GM21390 (cell line): ENCODE measurements around the gene ABHD10.
"Not testable (repeated sequence)": the region's sequence is repeated elsewhere in the genome, so short reads cannot be mapped to it uniquely, and the experiment has no call there.

ENCODE experiments used
- ATAC-seq: cut with Tn5 transposase; IDR thresholded peaks from one replicate; pipeline ENCODE4 v1.9.1; 2021; ENCODE audit not compliant: unreplicated experiment

ABHD10 gene

GRCh38 chr3:112020674-112021085 is 41.9 kb downstream of the ABHD10 start:
- ATAC-seq, result no peak

DNA sequence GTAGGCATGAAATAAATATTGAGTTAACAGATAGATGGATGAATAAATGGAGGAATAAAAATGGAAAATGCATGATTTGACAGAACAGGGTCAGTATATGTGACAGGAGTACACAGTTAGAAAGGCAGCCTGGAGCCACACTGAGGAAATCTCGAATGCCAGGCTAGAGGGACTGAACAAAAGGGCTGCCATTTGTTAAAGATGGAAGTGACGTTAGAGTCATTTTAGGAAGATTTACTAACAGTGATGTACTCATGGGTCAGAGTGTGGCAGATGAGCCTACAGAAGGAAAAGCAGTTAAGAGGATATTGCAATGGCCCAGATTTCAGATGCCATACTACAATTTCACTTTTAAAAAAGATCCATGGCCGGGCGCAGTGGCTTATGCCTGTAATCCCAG is 48.3 kb downstream of the ABHD10 start:
- no peak for ATAC-seq

GRCh38 chr3:112027826-112028225 is 49.0 kb downstream of the ABHD10 start:
- ATAC-seq, result no peak

- ATAC-seq, result no peak
Observed at GRCh38 chr3:112030901-112031300, 52.1 kb downstream of the ABHD10 start.

DNA sequence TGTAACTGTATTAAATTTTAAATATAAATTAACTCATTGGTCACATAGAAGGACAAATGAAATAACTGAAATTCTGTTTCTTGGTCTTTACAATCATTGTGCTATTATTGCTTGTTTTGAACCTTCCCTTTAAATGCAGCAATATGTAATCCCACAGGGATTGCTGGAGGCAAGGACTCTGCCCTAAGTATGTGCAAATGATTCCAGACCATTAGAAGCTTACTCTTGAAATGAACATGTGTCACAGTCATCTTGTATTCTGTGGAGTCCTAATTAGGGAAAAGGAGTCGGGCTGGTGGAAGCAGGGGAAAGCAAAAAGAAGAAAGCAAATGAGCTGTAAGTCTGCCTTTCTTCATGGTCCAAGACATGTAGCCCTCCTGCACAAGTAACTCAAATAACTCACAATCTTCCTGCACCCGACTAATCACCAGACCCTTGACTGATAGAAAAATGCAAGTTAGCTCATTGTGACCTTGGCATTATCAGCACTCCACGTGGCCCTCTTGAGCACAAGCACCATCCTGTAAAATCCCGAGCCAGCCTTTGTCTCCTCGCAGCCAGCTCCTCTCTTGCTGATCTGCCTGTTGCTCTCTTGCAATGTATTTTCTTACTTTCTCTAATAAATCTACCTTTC is 53.4 kb downstream of the ABHD10 start:
- ATAC-seq, result no peak

DNA sequence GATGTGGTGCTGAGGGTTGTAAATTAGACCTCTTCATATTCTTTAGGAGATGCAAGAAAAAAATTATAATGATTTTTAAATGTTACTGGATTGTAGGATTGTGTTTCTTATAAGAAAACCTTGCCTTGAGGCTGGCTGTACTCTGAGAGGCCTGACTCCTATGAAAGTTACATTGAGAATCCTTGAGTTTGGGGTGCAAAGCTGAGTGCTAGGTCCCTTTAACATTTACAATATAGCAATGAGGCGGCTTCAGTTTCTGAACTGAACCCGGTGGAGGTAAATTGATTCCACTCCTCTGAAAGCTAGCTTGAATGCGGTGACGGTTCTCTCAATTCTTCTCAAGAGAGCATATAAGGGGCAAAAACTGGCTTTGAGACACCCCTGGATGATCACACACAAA is 55.6 kb downstream of the ABHD10 start, which contains the start of gene TMPRSS7:
TMPRSS7 (plus strand) TSS at position 301 of the 400 bp plus-strand sequence. CDS start 110 bp downstream, outside the sequence.
- no peak for ATAC-seq

- no peak for ATAC-seq
Observed at GRCh38 chr3:112035241-112035640, 56.4 kb downstream of the ABHD10 start.

GRCh38 chr3:112037194-112037593 is 58.4 kb downstream of the ABHD10 start:
- ATAC-seq, result not testable (repeated sequence)

DNA sequence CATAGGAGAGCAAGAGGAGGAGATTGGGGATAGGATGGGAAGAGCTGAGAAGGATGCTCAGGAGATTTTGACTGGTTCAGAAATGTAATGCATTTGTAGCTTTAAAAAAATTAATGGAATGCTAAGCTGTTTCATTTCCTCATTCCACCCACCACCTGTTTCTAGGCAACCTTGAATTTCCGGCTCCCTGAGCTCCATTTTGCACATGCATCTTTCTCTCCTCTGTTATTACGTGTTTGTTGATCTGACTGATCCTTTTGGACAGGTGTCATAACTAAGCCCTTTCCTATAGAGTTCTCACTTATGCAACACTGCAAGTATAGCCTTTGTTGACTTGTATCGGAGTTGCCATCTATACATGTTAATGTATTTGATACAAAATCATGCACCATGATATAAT is 60.0 kb downstream of the ABHD10 start:
- no peak for ATAC-seq

- ATAC-seq, result no peak
Observed at GRCh38 chr3:112041321-112041720, 62.5 kb downstream of the ABHD10 start.

GRCh38 chr3:112042842-112043280 is 64.0 kb downstream of the ABHD10 start:
- ATAC-seq, result no peak
